A172 (cell line): ENCODE data around the gene NELFB. TPM values are rescaled to one million over a fixed set of nuclear protein-coding genes. Genes with fewer than 3 reads are reported as not detected.

Source experiments
- DNase-seq: peaks from one replicate; pipeline ENCODE4 v3.0.0-alpha.2; 2015; ENCODE audit warnings: low spot score
- total RNA-seq: library from RNA; depleted of rRNA; stranded (reverse); fragments of >200 nt; shearing (Covaris generic); gene quantifications from 2 replicates; pipeline ENCODE4 v1.2.3, GENCODE V29; 2014

NELFB gene
- total RNA-seq, 1 experiment from 2014 or later, result 104 TPM

- no peak for DNase-seq
These were observed 13.5 kb downstream of the NELFB start for GRCh38 chr9:137268538-137269201.

- DNase-seq, result peak; percentile 83
These were observed 14.2 kb downstream of the NELFB start for GRCh38 chr9:137269231-137269772.

- DNase-seq, result no peak
These were observed 16.0 kb downstream of the NELFB start for GRCh38 chr9:137270929-137271695.

GRCh38 chr9:137271696-137272076 is 16.6 kb downstream of the NELFB start:
- no peak for DNase-seq

GRCh38 chr9:137272241-137273094 is 17.3 kb downstream of the NELFB start:
- no peak for DNase-seq

- DNase-seq, result no peak
These were observed 18.0 kb downstream of the NELFB start for GRCh38 chr9:137273095-137273490.

GRCh38 chr9:137273611-137274320 is 18.6 kb downstream of the NELFB start:
- DNase-seq, result no peak

GRCh38 chr9:137275203-137275587 is 20.1 kb downstream of the NELFB start:
- no peak for DNase-seq

- no peak for DNase-seq
These were observed 20.7 kb downstream of the NELFB start for GRCh38 chr9:137275588-137276472.

- DNase-seq, result peak; percentile 83
These were observed 21.6 kb downstream of the NELFB start for GRCh38 chr9:137276473-137277328.

- peak; percentile 98 for DNase-seq
These were observed 22.4 kb downstream of the NELFB start, which contains the start of gene TOR4A for GRCh38 chr9:137277329-137278041. Gene TOR4A, plus strand, starts transcription at chr9:137277726. Its CDS starts 964 bp downstream, at chr9:137278690.

GRCh38 chr9:137278061-137278701 is 23.1 kb downstream of the NELFB start:
- no peak for DNase-seq

- no peak for DNase-seq
These were observed 23.9 kb downstream of the NELFB start for GRCh38 chr9:137278721-137279711.

- no peak for DNase-seq
These were observed 24.8 kb downstream of the NELFB start for GRCh38 chr9:137279741-137280473.

- no peak for DNase-seq
These were observed 25.6 kb downstream of the NELFB start for GRCh38 chr9:137280474-137281344.
